Right lobe of liver (tissue), 4 donors: ENCODE data around the gene DCAF5.
"Not testable (repeated sequence)": the region's sequence is repeated elsewhere in the genome, so short reads cannot be mapped to it uniquely, and the experiment has no call there.

Experiments
- CTCF ChIP-seq, 4 donors: fragments of 200-600 bp in 3 of 4; fragments of 450-650 bp in 1 of 4; IDR thresholded peaks; one replicate each; pipeline versions ENCODE4 v1.5.1 to v1.8.0; 2016 to 2022; ENCODE audit warnings: antibody characterized with exemption in 4 of 4, mild to moderate bottlenecking in 2 of 4
- POLR2A ChIP-seq: fragments of 450-650 bp; IDR thresholded peaks from one replicate; pipeline ENCODE4 v1.6.1; 2017; ENCODE audit warnings: antibody characterized with exemption, mild to moderate bottlenecking
- donor health status: DM: no; HTN: no; CAD: no.
- donor health status: DM: no; HTN: no; CAD: no.
- donor health status: DM: no; HTN: yes; CAD: no.

GRCh38 chr14:69022093-69022492, 130.8 kb downstream of the DCAF5 start:
- TF ChIP-seq CTCF (IDR thresholded peaks at IDR 0.05); POLR2A: not testable (repeated sequence)
